Liver (tissue), 9 donors: ENCODE data around the gene ZFYVE19. TPM values are rescaled to one million over a fixed set of nuclear protein-coding genes. Genes with fewer than 3 reads are reported as not detected.

ENCODE experiments used
- DNase-seq: peaks from one replicate; pipeline ENCODE4 v3.0.0-alpha.2; 2017; ENCODE audit warnings: low spot score
- H3K27ac ChIP-seq, 2 donors: one replicate each; pipeline ENCODE4 v1.7.0; 2013; ENCODE audit warnings: inconsistent platforms in 2 of 2, low read length in 2 of 2, control low read depth in 1 of 2, low read depth in 1 of 2, mild to moderate bottlenecking in 1 of 2
- H3K27me3 ChIP-seq, 4 donors: one replicate each; pipeline versions ENCODE4 v1.6.1 to v1.7.0; 2013; ENCODE audit warnings: low read length in 3 of 4, inconsistent platforms in 1 of 4, mild to moderate bottlenecking in 1 of 4, moderate library complexity in 1 of 4; ENCODE audit not compliant: control insufficient read depth in 4 of 4, insufficient read depth in 4 of 4
- H3K36me3 ChIP-seq, 4 donors: one replicate each; pipeline versions ENCODE4 v1.6.1 to v1.7.0; 2013; ENCODE audit warnings: low read length in 3 of 4, mild to moderate bottlenecking in 3 of 4, low read depth in 1 of 4, moderate library complexity in 1 of 4; ENCODE audit not compliant: control insufficient read depth in 4 of 4, insufficient read depth in 3 of 4
- H3K4me1 ChIP-seq, 4 donors: one replicate each; pipeline versions ENCODE4 v1.6.1 to v1.7.0; 2013; ENCODE audit warnings: low read length in 3 of 4, mild to moderate bottlenecking in 3 of 4, moderate library complexity in 1 of 4; ENCODE audit not compliant: control insufficient read depth in 4 of 4, insufficient read depth in 4 of 4
- H3K4me3 ChIP-seq, 3 donors: one replicate each; pipeline versions ENCODE4 v1.6.1 to v1.7.0; 2013; ENCODE audit warnings: low read length in 3 of 3, control low read depth in 1 of 3, low read depth in 1 of 3, mild to moderate bottlenecking in 1 of 3
- H3K9ac ChIP-seq, 2 donors: one replicate each; pipeline ENCODE4 v1.7.0; 2013; ENCODE audit warnings: low read length in 2 of 2, mild to moderate bottlenecking in 2 of 2, moderate library complexity in 2 of 2, control low read depth in 1 of 2, low read depth in 1 of 2
- H3K9me3 ChIP-seq, 4 donors: one replicate each; pipeline versions ENCODE4 v1.6.1 to v1.7.0; 2013; ENCODE audit warnings: low read length in 3 of 4; ENCODE audit not compliant: control insufficient read depth in 4 of 4
- ATF3 ChIP-seq: IDR thresholded peaks from 2 replicates; pipeline ENCODE4 v1.6.1; 2016; ENCODE audit warnings: antibody characterized with exemption
- EGR1 ChIP-seq, 2 donors: IDR thresholded peaks; 2 replicates each; pipeline ENCODE4 v1.6.1; 2016 to 2018; ENCODE audit warnings: antibody characterized with exemption in 2 of 2, low read depth in 2 of 2
- FOXA1 ChIP-seq: IDR thresholded peaks from 2 replicates; pipeline ENCODE4 v1.6.1; 2016; ENCODE audit warnings: antibody characterized with exemption
- FOXA2 ChIP-seq: IDR thresholded peaks from 2 replicates; pipeline ENCODE4 v1.6.1; 2016; ENCODE audit warnings: antibody characterized with exemption
- GABPA ChIP-seq, 2 donors: IDR thresholded peaks in 1 of 2; conservative IDR thresholded peaks in 1 of 2; 2 replicates each; pipeline ENCODE4 v1.6.1; 2016; ENCODE audit warnings: antibody characterized with exemption in 2 of 2, mild to moderate bottlenecking in 1 of 2, moderate library complexity in 1 of 2
- HNF4A ChIP-seq, 2 donors: conservative IDR thresholded peaks; 2 replicates each; pipeline ENCODE4 v1.6.1; 2016; ENCODE audit warnings: antibody characterized with exemption in 2 of 2, mild to moderate bottlenecking in 2 of 2
- HNF4G ChIP-seq: IDR thresholded peaks from 2 replicates; pipeline ENCODE4 v1.6.1; 2016; ENCODE audit warnings: antibody characterized with exemption
- JUND ChIP-seq, 2 donors: IDR thresholded peaks; 2 replicates each; pipeline ENCODE4 v1.6.1; 2016; ENCODE audit warnings: antibody characterized with exemption in 2 of 2
- NR2F2 ChIP-seq: IDR thresholded peaks from 2 replicates; pipeline ENCODE4 v1.6.1; 2016; ENCODE audit warnings: antibody characterized with exemption
- RAD21 ChIP-seq, 2 donors: IDR thresholded peaks; 2 replicates each; pipeline ENCODE4 v1.6.1; 2016; ENCODE audit warnings: antibody characterized with exemption in 2 of 2, mild to moderate bottlenecking in 2 of 2
- REST ChIP-seq: IDR thresholded peaks from 2 replicates; pipeline ENCODE4 v1.6.1; 2016; ENCODE audit warnings: antibody characterized with exemption, mild to moderate bottlenecking
- RXRA ChIP-seq, 2 donors: IDR thresholded peaks; 2 replicates each; pipeline ENCODE4 v1.6.1; 2017 to 2018; ENCODE audit warnings: antibody characterized with exemption in 2 of 2, mild to moderate bottlenecking in 1 of 2
- SP1 ChIP-seq: IDR thresholded peaks from 2 replicates; pipeline ENCODE4 v1.6.1; 2018; ENCODE audit warnings: antibody characterized with exemption, mild to moderate bottlenecking
- TAF1 ChIP-seq: conservative IDR thresholded peaks from 2 replicates; pipeline ENCODE4 v1.6.1; 2016; ENCODE audit warnings: antibody characterized with exemption, mild to moderate bottlenecking
- YY1 ChIP-seq: IDR thresholded peaks from 2 replicates; pipeline ENCODE4 v1.6.1; 2016; ENCODE audit warnings: antibody characterized with exemption, mild to moderate bottlenecking
- WGBS: extraction: QIAGEN DNeasy Blood & Tissue Kit; methylation state at CpG from one replicate; pipeline ENCODE4 v1.1.7; 2013; 5-methylcytosine and 5-hydroxymethylcytosine counted together
- polyA plus RNA-seq, 2 donors: library from polyadenylated mRNA; stranded (reverse) in 1 of 2; unstranded in 1 of 2; fragments of 200-250 nt in 1 of 2; fragments of >200 nt in 1 of 2; fragmentation: Nextera tagmentation in 1 of 2; extraction: Ambion mirVana in 1 of 2; gene quantifications; one replicate each; pipeline versions ENCODE4 v1.2.1 to v1.2.3, GENCODE V29; 2013 to 2015
- total RNA-seq, 2 donors: library from RNA; depleted of rRNA; stranded (reverse); fragments of >200 nt; gene quantifications; one replicate each; pipeline ENCODE4 v1.2.3, GENCODE V29; 2014
- TF ChIP-seq, protein P1 (sequence below): IDR thresholded peaks from 2 replicates; pipeline ENCODE4 v1.6.1; 2016; ENCODE audit warnings: antibody characterized with exemption
- TF ChIP-seq, protein P2 (sequence below): fragments of 150-350 bp; IDR thresholded peaks from 2 replicates; pipeline ENCODE4 v1.5.1; 2017; ENCODE audit warnings: improper control_type of control experiment, low read depth, low read length; ENCODE audit not compliant: missing input control
- TF ChIP-seq, protein P3 (sequence below): IDR thresholded peaks from 2 replicates; pipeline ENCODE4 v1.6.1; 2016; ENCODE audit warnings: antibody characterized with exemption
- donor health status: healthy.
- donor health status: healthy.
- donor health status: healthy.
- donor health status: healthy.
- donor health status: healthy.

ZFYVE19 gene
- total and polyA plus RNA-seq, 4 donors = 10.4 to 41.2 (median 19.7) TPM

GRCh38 chr15:40845511-40846284, 38.8 kb downstream of the ZFYVE19 start:
- Histone ChIP-seq H3K4me3 (no peak overlapping the region), H3K27ac (no peak overlapping the region), H3K9ac (no peak overlapping the region), H3K4me1 (peaks cover 8 to 20% (median 10%) of the 10 kb centered on the region in 4 donors), H3K36me3 (no peaks in the 10 kb centered on the region), H3K27me3 (peaks cover 0 to 2% (median 1%) of the 10 kb centered on the region in 4 donors), H3K9me3 (no peaks in the 10 kb centered on the region)
- TF ChIP-seq HNF4G = no peak
- TF ChIP-seq TAF1 = no peak
- no peak for TF ChIP-seq HNF4A (conservative IDR thresholded peaks at IDR 0.05)
- no peak for TF ChIP-seq SP1
- no peak for TF ChIP-seq JUND (IDR thresholded peaks at IDR 0.05)
- DNase-seq = no peak
- WGBS = 67% methylated on average over 8 of the region's 8 CpGs

DNA sequence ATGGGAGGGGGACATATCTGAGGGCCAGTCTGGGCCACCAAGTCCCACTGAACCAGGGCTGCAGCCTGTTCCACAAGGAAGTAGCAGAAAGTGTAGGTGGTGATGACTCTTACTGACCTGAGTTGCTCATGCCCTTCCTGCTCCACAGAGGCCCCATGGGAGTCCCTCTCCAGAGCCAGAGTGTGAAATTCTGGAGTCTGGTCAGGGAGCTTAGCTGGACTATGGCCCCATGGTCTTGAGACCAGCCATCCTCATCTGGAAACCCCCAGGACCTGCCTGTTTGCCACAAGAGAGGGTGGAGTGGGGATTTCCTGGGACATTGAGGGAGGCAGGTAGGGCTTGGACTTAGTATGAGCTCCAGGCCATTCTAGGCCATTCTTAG, 39.9 kb downstream of the ZFYVE19 start:
- H3K27me3 ChIP-seq = peaks cover 0 to 2% (median 1%) of the 10 kb centered on the region in 4 donors
- TF ChIP-seq SP1 (no peak), REST (no peak), NR2F2 (no peak), HNF4A (conservative IDR thresholded peaks at IDR 0.05) (no peak), RXRA (IDR thresholded peaks at IDR 0.05) (no peak), GABPA (IDR thresholded peaks at IDR 0.05 in 1 of 2, conservative IDR thresholded peaks at IDR 0.05 in 1 of 2) (no peak), HNF4G (no peak), JUND (IDR thresholded peaks at IDR 0.05) (no peak), YY1 (no peak), RAD21 (IDR thresholded peaks at IDR 0.05) (no peak), TAF1 (no peak), EGR1 (IDR thresholded peaks at IDR 0.05; ENCODE audit: low read depth in 2 of 2) (no peak), FOXA2 (no peak), ATF3 (no peak), FOXA1 (no peak)
- TF ChIP-seq, protein P1, sequence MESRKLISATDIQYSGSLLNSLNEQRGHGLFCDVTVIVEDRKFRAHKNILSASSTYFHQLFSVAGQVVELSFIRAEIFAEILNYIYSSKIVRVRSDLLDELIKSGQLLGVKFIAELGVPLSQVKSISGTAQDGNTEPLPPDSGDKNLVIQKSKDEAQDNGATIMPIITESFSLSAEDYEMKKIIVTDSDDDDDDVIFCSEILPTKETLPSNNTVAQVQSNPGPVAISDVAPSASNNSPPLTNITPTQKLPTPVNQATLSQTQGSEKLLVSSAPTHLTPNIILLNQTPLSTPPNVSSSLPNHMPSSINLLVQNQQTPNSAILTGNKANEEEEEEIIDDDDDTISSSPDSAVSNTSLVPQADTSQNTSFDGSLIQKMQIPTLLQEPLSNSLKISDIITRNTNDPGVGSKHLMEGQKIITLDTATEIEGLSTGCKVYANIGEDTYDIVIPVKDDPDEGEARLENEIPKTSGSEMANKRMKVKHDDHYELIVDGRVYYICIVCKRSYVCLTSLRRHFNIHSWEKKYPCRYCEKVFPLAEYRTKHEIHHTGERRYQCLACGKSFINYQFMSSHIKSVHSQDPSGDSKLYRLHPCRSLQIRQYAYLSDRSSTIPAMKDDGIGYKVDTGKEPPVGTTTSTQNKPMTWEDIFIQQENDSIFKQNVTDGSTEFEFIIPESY = no peak
- TF ChIP-seq, protein P2, sequence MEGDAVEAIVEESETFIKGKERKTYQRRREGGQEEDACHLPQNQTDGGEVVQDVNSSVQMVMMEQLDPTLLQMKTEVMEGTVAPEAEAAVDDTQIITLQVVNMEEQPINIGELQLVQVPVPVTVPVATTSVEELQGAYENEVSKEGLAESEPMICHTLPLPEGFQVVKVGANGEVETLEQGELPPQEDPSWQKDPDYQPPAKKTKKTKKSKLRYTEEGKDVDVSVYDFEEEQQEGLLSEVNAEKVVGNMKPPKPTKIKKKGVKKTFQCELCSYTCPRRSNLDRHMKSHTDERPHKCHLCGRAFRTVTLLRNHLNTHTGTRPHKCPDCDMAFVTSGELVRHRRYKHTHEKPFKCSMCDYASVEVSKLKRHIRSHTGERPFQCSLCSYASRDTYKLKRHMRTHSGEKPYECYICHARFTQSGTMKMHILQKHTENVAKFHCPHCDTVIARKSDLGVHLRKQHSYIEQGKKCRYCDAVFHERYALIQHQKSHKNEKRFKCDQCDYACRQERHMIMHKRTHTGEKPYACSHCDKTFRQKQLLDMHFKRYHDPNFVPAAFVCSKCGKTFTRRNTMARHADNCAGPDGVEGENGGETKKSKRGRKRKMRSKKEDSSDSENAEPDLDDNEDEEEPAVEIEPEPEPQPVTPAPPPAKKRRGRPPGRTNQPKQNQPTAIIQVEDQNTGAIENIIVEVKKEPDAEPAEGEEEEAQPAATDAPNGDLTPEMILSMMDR = no peak
- TF ChIP-seq, protein P3, sequence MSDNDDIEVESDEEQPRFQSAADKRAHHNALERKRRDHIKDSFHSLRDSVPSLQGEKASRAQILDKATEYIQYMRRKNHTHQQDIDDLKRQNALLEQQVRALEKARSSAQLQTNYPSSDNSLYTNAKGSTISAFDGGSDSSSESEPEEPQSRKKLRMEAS = no peak
- no peak for DNase-seq
- no peaks in the 10 kb centered on the region for H3K36me3 ChIP-seq
- no peaks in the 10 kb centered on the region for H3K9me3 ChIP-seq
- H3K9ac ChIP-seq = no peak overlapping the region
- H3K4me3 ChIP-seq = no peak overlapping the region
- H3K27ac ChIP-seq = peak overlapping the region in 1 of 2 donors; percentile 18
- peaks cover 8 to 20% (median 10%) of the 10 kb centered on the region in 4 donors for H3K4me1 ChIP-seq
